ENCODE measurements around the gene JTB.

The JTB gene

GRCh38 chr1:153944005-153944826 lies 33.3 kb downstream of the JTB start:
- Histone ChIP-seq H3K27ac (ENCODE audit: low read depth, low read length, poor library complexity, severe bottlenecking) (peak overlapping the region; percentile 89), H3K4me3 (ENCODE audit: low read depth, low read length, poor library complexity, severe bottlenecking) (peak overlapping the region; percentile 82)
- TF ChIP-seq EZH2 (IDR thresholded peaks at IDR 0.05; ENCODE audit: borderline replicate concordance, low read length): no peak

GRCh38 chr1:153942766-153943549 lies 34.5 kb downstream of the JTB start:
- Histone ChIP-seq H3K27me3 (ENCODE audit: insufficient read depth, low read length) (no peaks in the 10 kb centered on the region), H3K9me3 (ENCODE audit: low read length) (no peaks in the 10 kb centered on the region), H3K79me2 (ENCODE audit: insufficient read depth, low read length) (peaks cover 7% of the 10 kb centered on the region; the same call in 1 of the 2 replicates), H3K9ac (ENCODE audit: low read length) (no peak overlapping the region), H3K9me2 (ENCODE audit: low read depth, low read length) (no peaks in the 10 kb centered on the region), H2AFZ (ENCODE audit: low read length) (no peak overlapping the region), H3F3A (ENCODE audit: insufficient read depth, low read length) (peaks cover 4% of the 10 kb centered on the region; the same call in 1 of the 2 replicates), H3K27ac (ENCODE audit: low read depth, low read length, poor library complexity, severe bottlenecking) (no peak overlapping the region), H3K4me1 (ENCODE audit: insufficient read depth, low read length, severe bottlenecking) (peaks cover 18% of the 10 kb centered on the region), H4K20me1 (ENCODE audit: insufficient read depth, low read length) (no peaks in the 10 kb centered on the region), H3K36me3 (ENCODE audit: insufficient read depth, low read length) (peaks cover 55% of the 10 kb centered on the region), H3K4me2 (ENCODE audit: low read length) (no peak overlapping the region), H3K4me3 (ENCODE audit: low read depth, low read length, poor library complexity, severe bottlenecking) (no peak overlapping the region)
- TF ChIP-seq EZH2 (IDR thresholded peaks at IDR 0.05; ENCODE audit: borderline replicate concordance, low read length): no peak

More at GRCh38 chr1:153944005-153944826, 33.3 kb downstream of the JTB start:
- H3K79me2 ChIP-seq (ENCODE audit: insufficient read depth, low read length): peaks cover 7% of the 10 kb centered on the region; the same call in 1 of the 2 replicates
- H3F3A ChIP-seq (ENCODE audit: insufficient read depth, low read length): peaks cover 4% of the 10 kb centered on the region; the same call in 1 of the 2 replicates
- no peaks in the 10 kb centered on the region for H3K9me2 ChIP-seq (ENCODE audit: low read depth, low read length)
- peak overlapping the region; percentile 96 for H3K9ac ChIP-seq (ENCODE audit: low read length)
- H3K4me2 ChIP-seq (ENCODE audit: low read length): peak overlapping the region; percentile 86
- no peaks in the 10 kb centered on the region for H3K9me3 ChIP-seq (ENCODE audit: low read length)
- no peak overlapping the region for H2AFZ ChIP-seq (ENCODE audit: low read length)
- H3K36me3 ChIP-seq (ENCODE audit: insufficient read depth, low read length): peaks cover 60% of the 10 kb centered on the region
- no peaks in the 10 kb centered on the region for H4K20me1 ChIP-seq (ENCODE audit: insufficient read depth, low read length)
- peaks cover 18% of the 10 kb centered on the region for H3K4me1 ChIP-seq (ENCODE audit: insufficient read depth, low read length, severe bottlenecking)
- H3K27me3 ChIP-seq (ENCODE audit: insufficient read depth, low read length): no peaks in the 10 kb centered on the region

- H3K4me2 ChIP-seq (ENCODE audit: low read length): no peak overlapping the region
- H3K79me2 ChIP-seq (ENCODE audit: insufficient read depth, low read length): peaks cover 7% of the 10 kb centered on the region; the same call in 1 of the 2 replicates
- peaks cover 61% of the 10 kb centered on the region for H3K36me3 ChIP-seq (ENCODE audit: insufficient read depth, low read length)
- H3K9ac ChIP-seq (ENCODE audit: low read length): no peak overlapping the region
- no peaks in the 10 kb centered on the region for H3K9me2 ChIP-seq (ENCODE audit: low read depth, low read length)
- peaks cover 2% of the 10 kb centered on the region; the same call in 1 of the 2 replicates for H3F3A ChIP-seq (ENCODE audit: insufficient read depth, low read length)
- peaks cover 18% of the 10 kb centered on the region for H3K4me1 ChIP-seq (ENCODE audit: insufficient read depth, low read length, severe bottlenecking)
- TF ChIP-seq EZH2 (IDR thresholded peaks at IDR 0.05; ENCODE audit: borderline replicate concordance, low read length): no peak
- TF ChIP-seq CTCF (IDR thresholded peaks at IDR 0.05; ENCODE audit: low read length): no peak
- H4K20me1 ChIP-seq (ENCODE audit: insufficient read depth, low read length): no peaks in the 10 kb centered on the region
- no peak overlapping the region for H2AFZ ChIP-seq (ENCODE audit: low read length)
- no peak overlapping the region for H3K27ac ChIP-seq (ENCODE audit: low read depth, low read length, poor library complexity, severe bottlenecking)
- no peaks in the 10 kb centered on the region for H3K9me3 ChIP-seq (ENCODE audit: low read length)
- H3K27me3 ChIP-seq (ENCODE audit: insufficient read depth, low read length): no peaks in the 10 kb centered on the region
- H3K4me3 ChIP-seq (ENCODE audit: low read depth, low read length, poor library complexity, severe bottlenecking): no peak overlapping the region
Measured at GRCh38 chr1:153941826-153942725, 35.4 kb downstream of the JTB start.

Data from OCI-LY1 (cell line).